Ovary (tissue), 9 donors: Measurements from ENCODE around the gene SLU7. TPM values are rescaled to one million over a fixed set of nuclear protein-coding genes. Genes with fewer than 3 reads are reported as not detected.

Experiments
- DNase-seq, 5 donors: peaks; one replicate each; pipeline ENCODE4 v3.0.0-alpha.2; 2019 to 2020
- H3K27ac ChIP-seq, 2 donors: fragments of 200-600 bp; one replicate each; pipeline versions ENCODE4 v1.5.1 to v1.8.0; 2019 to 2022
- H3K27me3 ChIP-seq: fragments of 200-600 bp; one replicate; pipeline ENCODE4 v1.8.0; 2022
- H3K36me3 ChIP-seq: fragments of 200-600 bp; sonication (generic); one replicate; pipeline ENCODE4 v1.5.1; 2019
- H3K4me1 ChIP-seq: one replicate; pipeline ENCODE4 v1.8.1; 2013; ENCODE audit warnings: mild to moderate bottlenecking, moderate library complexity; ENCODE audit not compliant: insufficient read depth
- H3K4me3 ChIP-seq: fragments of 200-600 bp; sonication (generic); one replicate; pipeline ENCODE4 v1.5.1; 2017
- H3K9me3 ChIP-seq, 2 donors: fragments of 200-600 bp in 1 of 2; sonication (generic) in 1 of 2; one replicate each; pipeline versions ENCODE4 v1.5.1 to v1.8.1; 2013 to 2019; ENCODE audit warnings: mild to moderate bottlenecking in 1 of 2, moderate library complexity in 1 of 2
- CTCF ChIP-seq, 3 donors: fragments of 450-650 bp in 2 of 3; fragments of 200-600 bp in 1 of 3; IDR thresholded peaks; one replicate each; pipeline versions ENCODE4 v1.5.1 to v1.8.0; 2016 to 2022; ENCODE audit warnings: antibody characterized with exemption in 3 of 3, mild to moderate bottlenecking in 1 of 3
- EP300 ChIP-seq: sonication (generic); formaldehyde crosslinking; IDR thresholded peaks from one replicate; pipeline ENCODE4 v1.6.1; 2017; ENCODE audit warnings: antibody characterized with exemption
- POLR2A ChIP-seq: fragments of 450-650 bp; IDR thresholded peaks from one replicate; pipeline ENCODE4 v1.6.1; 2017; ENCODE audit warnings: antibody characterized with exemption, mild to moderate bottlenecking, moderate library complexity
- WGBS, 3 donors: extraction: QIAGEN DNeasy Blood & Tissue Kit in 1 of 3; methylation state at CpG; one replicate each; pipeline versions ENCODE4 v1.1.5 to v1.1.7; 2013 to 2017; 5-methylcytosine and 5-hydroxymethylcytosine counted together
- intact Hi-C, 4 donors: fragments of 100-400 bp; cut with DNase I; formaldehyde crosslinking; loops; one replicate each; pipeline versions ENCODE4 v1.11.0 to v1.15.1; 2022 to 2023
- polyA plus RNA-seq, 2 donors: library from polyadenylated mRNA; stranded (reverse); fragments of 200-250 nt in 1 of 2; fragments of 350-450 nt in 1 of 2; fragmentation: Illumina TruSeq in 1 of 2; extraction: RNeasy Lipid Tissue Mini Kit (QIAGEN cat#74804) in 1 of 2; gene quantifications; one replicate each; pipeline ENCODE4 v1.2.3, GENCODE V29; 2013 to 2014
- total RNA-seq, 7 donors: library from RNA; depleted of rRNA in 2 of 7; stranded (reverse); fragments of >200 nt in 2 of 7; fragmentation: NEBNext Ultra II Directional in 3 of 7; extraction: Animal tissue kit (Norgen Biotek cat#: 25700) in 3 of 7; gene quantifications; one replicate each; pipeline versions ENCODE4 v1.1.0 to v1.2.4, GENCODE V29; 2016 to 2023
- donor health status: DM: no; HTN: no; CAD: no; lungs with moderate emphysema.
- donor health status: DM: no; HTN: no; CAD: no.
- donor health status: Bipolar disorder and iron deficiency.
- donor health status: DM: yes; HTN: yes; CAD: no.
- donor health status: DM: no; HTN: no; CAD: no.
- donor health status: DM: yes; HTN: yes; CAD: no.

The SLU7 gene
- total and polyA plus RNA-seq, 9 donors: 25.8 to 53.7 (median 32.5) TPM

- H3K4me3 ChIP-seq: no peak overlapping the region
- H3K9me3 ChIP-seq: no peaks in the 10 kb centered on the region
- DNase-seq: no peak
- intact Hi-C loops: no loop called here
- TF ChIP-seq CTCF (IDR thresholded peaks at IDR 0.05): no peak
- TF ChIP-seq POLR2A: no peak
- TF ChIP-seq EP300: no peak
- no peaks in the 10 kb centered on the region for H3K36me3 ChIP-seq
- 70 to 81% (median 75%) methylated on average over 8 of the region's 8 CpGs for WGBS, 3 donors
- H3K27ac ChIP-seq: no peak overlapping the region
- H3K4me1 ChIP-seq: no peaks in the 10 kb centered on the region
- H3K27me3 ChIP-seq: no peaks in the 10 kb centered on the region
These were observed 40.2 kb upstream of the SLU7 start for GRCh38 chr5:160458806-160459800.

GRCh38 chr5:160457252-160457651 is 38.4 kb upstream of the SLU7 start:
- TF ChIP-seq CTCF (IDR thresholded peaks at IDR 0.05) (no peak), EP300 (no peak), POLR2A (no peak)
- Histone ChIP-seq H3K4me1 (no peaks in the 10 kb centered on the region), H3K27me3 (no peaks in the 10 kb centered on the region), H3K36me3 (no peaks in the 10 kb centered on the region), H3K27ac (no peak overlapping the region), H3K4me3 (no peak overlapping the region), H3K9me3 (no peaks in the 10 kb centered on the region)
- intact Hi-C loops: no loop called here
- 77 to 82% (median 80%) methylated on average over 5 of the region's 5 CpGs for WGBS, 3 donors
- no peak for DNase-seq

- intact Hi-C loops: no loop called here
These were observed 37.7 kb upstream of the SLU7 start for GRCh38 chr5:160456480-160457177.

More at GRCh38 chr5:160456480-160457177, 37.7 kb upstream of the SLU7 start:
- Histone ChIP-seq H3K9me3 (no peaks in the 10 kb centered on the region), H3K4me1 (no peaks in the 10 kb centered on the region), H3K27me3 (no peaks in the 10 kb centered on the region), H3K36me3 (no peaks in the 10 kb centered on the region), H3K27ac (no peak overlapping the region), H3K4me3 (no peak overlapping the region)
- TF ChIP-seq CTCF (IDR thresholded peaks at IDR 0.05) (no peak), EP300 (no peak), POLR2A (no peak)
- WGBS, 3 donors: 67 to 70% (median 67%) methylated on average over 9 of the region's 9 CpGs
- no peak for DNase-seq
